ENCODE measurements around the gene LTBP3.
A peak's percentile ranks its signal among the peaks of the same experiment; 100 is the strongest.
"Not testable (repeated sequence)": the region's sequence is repeated elsewhere in the genome, so short reads cannot be mapped to it uniquely, and the experiment has no call there.

Gene LTBP3

DNA sequence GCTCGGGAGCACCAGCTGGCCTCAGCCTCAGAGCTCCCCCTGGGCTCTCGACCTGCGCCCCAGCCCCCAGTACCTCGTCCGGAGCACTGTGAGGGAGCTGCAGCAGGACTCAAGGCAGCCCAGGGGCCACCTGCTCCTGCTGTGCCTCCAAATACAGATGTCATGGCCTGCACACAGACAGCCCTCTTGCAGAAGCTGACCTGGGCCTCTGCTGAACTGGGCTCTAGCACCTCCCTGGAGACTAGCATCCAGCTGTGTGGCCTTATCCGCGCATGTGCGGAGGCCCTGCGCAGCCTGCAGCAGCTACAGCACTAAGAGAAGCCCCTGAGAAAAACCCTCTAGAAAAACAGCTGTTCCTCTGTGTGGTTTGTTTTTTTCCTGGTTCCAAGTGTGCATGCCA, 13.3 kb upstream of the LTBP3 start:
- DNase-seq, result no peak

DNA sequence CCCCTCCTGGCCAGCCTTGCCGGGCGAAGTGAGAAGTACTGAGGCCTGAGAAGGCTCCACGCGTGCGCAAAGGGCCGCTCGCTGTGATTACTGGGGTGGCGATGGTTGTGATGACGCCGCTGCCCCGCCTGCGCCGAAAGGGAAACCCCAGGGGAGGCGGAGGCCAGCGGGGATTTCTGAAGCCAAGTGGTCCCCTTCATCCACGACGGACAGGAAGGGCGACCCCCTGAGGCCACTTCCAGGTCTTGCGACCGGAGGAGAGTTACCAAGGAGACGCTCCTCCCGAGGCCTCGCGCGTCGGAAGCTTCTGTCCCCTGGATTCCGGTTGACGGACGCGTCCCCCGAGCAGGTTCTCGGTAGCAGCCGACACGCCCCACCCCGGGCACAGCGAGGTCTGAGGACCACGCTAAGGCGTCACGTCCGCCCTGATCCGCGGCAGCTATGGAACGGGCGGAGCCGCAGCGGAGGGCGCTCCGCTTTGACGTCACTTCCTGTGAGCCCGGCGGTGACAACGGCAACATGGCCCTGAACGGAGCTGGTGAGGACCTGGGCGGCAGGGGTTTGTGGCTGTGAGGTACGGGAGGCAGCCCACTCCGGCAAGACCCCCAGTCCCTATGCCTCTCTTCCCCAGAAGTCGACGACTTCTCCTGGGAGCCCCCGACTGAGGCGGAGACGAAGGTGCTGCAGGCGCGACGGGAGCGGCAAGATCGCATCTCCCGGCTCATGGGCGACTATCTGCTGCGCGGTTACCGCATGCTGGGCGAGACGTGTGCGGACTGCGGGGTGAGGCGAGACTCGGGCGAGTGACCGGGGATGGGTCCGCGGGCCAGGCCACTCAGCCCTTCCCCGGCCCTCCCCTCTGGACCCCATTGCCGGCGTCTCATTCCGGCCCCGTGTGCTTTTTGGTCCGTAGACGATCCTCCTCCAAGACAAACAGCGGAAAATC, 12.1 kb upstream of the LTBP3 start, which contains the start of gene ZNRD2:
Gene ZNRD2, plus strand, starts transcription at position 505 of the 946 bp plus-strand sequence. Its CDS starts 15 bp downstream, at position 520.
- peak; percentile 97 to 99 for DNase-seq

DNA sequence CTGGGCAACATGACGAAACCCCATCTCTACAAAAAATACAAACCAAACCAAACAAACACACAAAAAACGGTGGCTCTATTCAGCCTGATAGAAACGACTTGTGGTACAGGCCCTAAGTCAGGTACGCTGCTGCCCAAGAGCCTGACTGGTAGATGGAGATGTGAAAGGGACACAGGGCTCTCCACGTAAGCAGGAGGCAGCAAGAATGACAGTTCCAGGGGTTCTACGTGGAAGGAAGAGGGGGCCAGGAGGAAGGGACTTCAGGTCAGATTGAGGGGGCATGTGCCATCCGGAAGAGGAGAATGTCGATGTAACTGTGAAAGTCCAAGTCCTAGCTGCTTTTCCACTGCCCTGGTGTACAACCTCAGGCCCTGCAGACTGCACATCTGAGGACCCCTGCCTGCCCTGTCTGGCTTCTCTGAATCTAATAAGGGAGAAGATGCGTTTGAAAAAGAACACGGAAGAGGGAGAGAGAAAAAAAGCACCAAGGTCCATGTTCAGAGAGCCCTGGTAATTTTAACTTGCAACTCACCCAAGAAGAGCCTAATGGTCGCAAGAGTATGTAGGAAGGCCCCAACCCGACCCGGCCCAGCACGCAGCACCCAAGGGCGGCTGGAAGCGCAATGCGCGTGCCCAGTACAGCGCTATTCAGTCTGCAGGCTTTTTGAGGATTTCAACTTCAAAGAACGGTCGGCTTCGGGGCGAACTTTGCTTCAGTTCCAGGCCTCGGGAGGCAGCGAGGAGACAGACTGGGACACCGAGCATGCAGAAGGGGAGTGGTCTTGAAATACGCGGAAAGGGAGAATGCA, 11.2 kb upstream of the LTBP3 start:
- DNase-seq, result no peak

DNA sequence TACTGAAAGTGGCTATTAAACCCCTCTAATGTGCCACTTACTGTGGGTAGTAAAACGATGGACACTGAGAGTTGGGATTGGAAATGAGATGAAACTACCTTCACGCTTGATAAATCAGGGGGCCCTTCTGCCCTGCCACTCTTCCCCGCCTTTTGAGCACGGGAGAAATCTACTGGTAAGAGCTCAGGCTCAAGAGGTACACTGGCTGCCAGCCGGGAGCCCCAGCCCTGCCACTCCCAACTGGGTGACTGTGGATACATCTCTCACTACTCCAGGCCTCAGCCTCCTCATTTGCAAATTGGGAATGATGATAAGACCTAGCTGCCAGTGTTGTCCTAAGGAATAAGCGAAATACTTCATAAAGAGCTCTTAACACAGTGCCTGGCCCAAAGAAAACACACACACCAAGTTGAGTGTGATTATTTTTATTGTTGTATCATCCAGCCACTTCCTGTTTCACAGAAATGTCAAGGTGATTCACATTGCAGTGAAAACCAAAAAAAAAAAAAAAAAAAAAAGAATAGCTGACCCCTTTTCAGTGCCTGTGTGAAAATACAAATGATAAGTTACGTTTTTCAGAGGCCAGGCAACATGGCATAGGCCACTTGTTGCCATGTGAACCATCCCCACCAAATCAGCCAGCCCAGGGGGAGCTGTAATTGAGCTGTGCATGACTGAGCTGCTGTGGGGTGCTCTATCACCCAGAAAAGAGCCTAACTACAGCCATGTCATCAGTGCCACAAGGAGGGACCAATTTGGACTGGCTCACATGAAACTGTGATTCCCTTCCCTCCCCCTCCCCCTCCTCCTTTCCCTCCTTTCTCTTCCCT, 7.7 kb upstream of the LTBP3 start:
- DNase-seq, result no peak

DNA sequence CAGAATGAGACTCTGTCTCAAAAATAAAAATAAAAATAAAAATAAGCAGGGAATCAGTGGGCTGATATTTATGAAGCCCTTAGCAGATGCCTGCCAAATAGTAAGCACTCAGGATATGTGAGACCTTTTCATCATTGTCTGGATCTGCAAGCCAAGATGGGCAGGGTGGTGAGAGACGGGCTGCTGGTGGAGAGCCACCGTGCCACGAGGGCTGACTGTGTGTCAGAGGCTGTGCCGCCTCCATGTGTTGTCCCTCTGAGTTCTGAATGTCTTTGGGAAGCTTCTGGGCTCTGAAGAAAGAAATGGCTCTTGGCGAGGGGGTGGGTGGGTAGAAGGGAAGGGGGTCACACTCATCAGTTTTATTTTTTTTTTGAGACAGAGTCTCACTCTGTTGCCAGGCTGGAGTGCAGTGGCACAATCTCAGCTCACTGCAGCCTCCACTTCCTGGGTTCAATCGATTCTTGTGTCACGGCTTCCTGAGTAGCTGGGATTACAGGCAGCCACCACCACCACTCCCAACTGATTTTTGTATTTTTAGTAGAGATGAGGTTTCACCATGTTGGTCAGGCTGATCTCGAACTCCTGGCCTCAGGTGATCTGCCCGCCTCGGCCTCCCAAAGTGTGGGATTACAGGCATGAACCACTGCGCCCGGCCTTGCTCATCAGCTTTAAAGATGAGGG, 6.9 kb upstream of the LTBP3 start:
- DNase-seq, result not testable (repeated sequence)

DNA sequence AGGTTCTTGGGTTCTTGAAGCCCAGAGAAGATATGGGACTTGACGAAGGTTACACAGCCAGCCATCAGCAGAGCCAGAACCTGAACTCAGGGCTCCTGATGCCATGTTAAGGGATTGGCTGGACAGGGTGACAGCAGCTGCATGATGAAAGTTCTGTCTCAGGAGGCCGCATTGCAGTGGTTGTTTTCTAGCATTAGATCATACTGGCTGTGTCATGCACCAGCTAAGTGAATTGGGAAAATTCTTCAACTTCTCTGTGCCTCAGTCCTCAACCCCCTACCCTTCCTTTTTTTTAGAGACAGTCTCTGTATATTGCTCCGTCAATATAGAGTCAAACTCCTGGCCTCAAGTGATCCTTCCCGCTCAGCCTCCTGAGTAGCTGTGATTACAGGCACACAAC, 5.4 kb upstream of the LTBP3 start:
- DNase-seq, result no peak

DNA sequence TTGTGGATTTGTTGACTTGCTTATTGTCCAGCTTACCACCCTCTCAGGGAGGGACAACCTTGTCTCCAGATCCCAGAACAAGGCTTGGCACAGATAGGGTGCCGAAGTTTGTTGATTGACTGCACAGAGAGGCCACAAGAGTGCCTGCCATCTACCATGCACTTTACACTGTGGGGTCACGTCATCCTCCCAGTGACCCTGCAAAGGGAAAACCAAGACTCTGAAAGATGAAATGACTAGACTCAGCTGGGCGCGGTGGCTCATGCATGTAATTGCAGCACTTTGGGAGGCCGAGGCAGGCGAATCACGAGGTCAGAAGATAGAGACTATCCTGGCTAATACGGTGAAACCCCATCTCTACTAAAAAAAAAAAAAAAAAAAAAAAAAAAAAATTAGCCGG, 4.6 kb upstream of the LTBP3 start:
- DNase-seq, result no peak

DNA sequence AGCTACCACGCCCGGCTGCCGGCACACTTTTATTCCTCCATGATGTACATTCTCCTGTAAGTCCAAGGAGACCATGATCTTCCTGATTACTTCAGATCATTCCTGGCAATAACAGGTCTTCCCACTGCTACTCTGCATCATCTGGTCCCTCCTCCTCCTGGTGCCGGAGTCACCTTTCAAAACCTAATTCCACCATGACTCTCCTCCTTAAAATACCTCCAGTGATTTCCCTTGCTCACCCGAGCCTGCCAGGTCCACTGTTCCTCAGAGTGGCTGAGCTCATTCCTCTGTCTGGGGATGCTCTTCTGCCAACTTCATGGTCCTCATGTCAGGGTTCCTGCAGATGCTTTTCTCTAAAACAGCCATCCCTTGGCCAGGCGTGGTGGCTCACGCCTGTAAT, 3.9 kb upstream of the LTBP3 start:
- DNase-seq, result no peak

DNA sequence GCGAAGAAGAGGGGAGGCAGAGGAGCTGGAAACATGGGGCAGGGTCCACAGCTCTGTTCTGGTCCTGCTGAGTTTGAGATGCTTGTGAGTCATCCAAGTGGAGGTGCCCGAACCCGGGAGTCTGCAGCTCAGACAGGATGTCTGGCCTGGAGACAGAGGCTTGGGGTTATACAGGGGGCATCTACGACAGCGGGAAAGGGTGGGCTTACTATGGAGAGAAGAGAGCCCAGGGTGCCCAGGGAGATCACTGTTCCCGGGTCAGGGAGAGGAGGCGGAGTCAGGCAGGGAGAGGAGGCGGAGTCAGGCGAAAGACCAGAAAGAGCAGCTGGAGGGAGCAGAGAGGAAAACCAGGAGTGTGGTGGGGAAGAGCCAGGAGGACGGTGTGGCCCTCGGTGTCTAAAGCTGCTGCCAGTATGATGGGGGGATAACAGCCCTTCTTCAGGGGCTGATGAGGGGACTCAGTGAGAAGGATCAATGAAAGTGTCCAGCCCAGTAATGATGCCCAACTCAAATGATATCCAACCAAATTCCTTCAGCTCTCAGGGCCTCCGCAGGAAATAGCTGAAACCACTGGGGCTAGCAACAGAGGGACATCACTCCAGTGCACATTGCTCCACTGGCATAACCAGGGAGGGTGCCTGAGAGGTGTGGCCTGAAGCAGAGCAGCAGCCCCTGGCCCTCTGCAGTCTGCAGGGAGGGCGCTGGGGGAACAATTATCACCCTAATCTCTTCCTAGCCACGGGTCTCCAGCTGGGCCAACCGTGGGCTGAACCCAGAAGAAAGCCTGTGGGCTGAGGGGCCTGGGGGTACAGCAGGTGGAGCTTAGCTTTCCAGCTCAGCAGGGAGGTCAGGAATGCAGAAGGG, 2.6 kb upstream of the LTBP3 start:
- peak; percentile 29 to 48 for DNase-seq

DNA sequence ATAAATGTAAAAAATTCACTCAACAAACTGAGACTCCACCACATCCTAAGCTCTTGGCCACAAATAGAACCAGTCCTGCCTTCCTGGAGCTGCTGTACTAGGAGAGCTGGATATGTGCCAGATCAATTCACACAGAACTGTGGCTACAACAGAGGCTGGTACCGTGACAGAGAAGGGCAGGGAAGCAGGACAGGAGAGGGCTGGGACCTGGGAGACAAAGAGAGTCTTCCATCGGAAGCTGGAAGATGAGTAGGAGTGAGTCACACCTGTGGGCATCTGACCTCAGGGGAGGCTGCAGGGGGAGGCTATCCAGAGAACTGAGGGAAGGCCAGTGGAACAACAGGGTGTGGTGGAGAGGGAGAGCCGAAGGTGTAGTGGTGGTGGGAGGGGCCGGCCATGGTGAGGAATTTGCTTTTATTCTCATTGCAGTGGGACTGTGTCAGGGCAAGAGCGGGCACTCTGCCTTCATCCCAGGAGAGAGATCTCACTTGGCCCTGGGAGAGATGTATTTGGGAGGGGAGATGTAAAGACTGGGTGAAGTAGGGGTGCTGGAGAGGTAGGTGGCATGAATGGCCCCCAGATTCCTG, 1.9 kb upstream of the LTBP3 start:
- peak in 1 of 2 donors; percentile 8 for DNase-seq

DNA sequence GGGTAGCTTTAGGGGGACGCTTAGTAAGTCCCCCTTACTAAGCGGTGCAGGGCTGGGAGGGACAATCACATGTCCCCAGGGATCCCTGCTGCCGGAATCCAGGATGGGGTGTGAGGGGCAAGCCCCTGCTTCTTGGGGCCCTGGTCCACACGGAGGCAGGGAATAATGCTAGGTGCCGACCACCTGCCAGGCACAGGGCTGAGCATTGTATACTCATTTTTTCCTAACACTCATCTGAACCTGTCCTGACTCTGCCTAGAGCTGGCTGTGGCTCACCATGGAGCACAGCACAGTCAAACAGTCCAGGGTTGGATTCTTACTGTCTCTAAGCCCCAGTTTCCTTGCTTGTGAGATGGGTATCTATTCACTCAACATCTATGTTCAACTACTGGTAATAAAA, 1.4 kb upstream of the LTBP3 start:
- DNase-seq, result no peak

DNA sequence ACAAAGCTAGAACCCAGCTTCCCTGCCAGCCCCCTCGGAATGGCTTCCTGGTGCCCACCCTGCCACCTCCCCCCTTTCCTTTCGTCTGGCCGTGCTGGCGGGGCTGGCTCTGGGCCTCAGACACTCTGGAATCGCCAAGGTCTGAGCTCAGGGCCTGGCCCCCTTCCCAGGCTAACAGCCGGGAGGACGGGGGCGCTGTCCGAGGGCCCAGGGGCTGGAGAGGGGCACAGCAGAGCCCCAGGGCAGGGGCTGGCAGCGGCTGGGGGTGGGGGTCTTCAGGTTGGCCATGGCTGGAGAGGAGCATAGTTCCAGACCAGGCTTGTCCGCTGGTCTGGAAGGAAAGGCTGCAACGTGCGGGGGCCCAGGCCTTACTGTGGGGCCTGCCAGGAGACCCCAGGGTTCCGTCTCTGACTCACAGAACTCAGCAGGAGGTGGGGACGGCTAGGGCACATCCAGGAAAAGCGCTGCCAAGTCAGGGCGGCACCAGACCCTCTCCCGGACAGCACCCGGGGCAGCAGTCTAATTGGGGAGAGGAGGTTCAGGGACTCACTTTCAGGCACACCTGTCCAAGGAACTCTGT, 861 bp upstream of the LTBP3 start:
- DNase-seq, result peak; percentile 36 to 71

DNA sequence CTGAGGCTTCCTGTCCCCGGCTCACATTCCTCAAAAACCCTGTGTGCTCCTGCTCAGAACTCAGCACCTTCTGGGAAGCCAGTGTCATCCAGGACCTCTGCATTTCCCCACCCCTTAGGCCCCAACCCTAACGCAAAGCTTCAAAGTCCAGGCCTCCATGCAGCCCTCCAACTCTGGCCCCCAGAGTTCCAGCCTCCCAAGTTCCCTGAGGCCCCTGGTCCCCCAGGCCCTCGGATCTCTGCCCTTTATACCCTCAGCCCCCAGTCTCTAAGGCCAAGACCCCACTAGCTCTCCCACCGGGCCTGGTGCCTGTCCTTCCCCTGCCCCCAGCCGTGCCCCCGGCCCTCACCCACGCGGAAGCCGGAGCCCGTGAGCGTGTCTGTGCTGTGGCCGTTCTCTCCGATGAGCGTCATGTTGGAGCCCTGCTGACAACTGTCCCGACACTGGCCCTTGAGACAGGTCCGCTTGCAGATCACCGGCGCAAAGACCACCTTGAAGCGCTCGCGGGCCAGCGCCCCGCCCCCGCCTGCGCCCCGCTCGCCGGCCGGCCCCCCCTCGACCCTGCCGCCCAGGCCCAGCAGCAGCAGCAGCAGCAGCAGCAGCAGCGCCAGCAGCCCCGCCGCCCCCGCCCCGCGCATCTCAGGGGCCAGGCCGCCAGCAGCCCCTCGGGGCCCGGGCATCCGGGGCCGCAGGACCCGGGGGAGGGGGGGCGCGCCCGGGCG, 718 bp downstream of the LTBP3 start:
- no peak for DNase-seq

DNA sequence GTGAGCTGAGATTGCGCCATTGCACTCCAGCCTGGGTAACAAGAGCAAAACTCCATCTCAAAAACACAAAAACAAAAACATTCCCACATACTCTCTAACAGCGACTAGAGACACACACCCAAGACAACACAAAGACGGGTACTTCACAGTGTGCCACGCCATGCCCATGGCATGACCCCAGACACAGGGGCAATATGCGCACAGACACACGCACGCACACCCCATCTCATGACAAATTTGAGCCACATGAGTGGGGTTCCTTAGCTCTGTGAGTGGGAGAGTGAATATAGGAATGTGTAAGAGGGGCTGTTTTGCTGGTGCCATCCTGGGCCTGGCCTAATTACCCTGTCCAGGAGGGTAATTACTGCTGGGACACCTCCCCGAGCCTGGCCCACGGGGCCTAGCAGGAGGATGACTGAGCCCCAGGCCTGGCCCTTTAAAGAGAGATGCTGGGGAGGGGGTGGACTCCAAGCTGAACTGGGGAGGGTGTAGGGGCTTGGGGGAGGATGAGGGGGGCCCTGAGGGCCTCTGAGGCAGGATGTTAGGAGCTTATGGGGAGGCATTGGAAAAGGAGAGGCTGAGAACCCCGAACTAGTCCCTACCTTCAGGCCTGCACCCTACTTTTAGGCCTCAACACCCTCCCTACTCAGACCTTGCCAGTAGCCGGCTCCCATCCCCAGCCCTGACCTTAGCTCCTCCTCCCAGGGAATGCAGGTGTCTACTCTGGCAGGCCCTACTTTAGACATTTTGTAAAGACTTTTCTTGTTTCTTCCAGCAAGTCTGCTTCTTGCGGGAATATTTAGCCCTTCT, 1.5 kb downstream of the LTBP3 start:
- no peak for DNase-seq

DNA sequence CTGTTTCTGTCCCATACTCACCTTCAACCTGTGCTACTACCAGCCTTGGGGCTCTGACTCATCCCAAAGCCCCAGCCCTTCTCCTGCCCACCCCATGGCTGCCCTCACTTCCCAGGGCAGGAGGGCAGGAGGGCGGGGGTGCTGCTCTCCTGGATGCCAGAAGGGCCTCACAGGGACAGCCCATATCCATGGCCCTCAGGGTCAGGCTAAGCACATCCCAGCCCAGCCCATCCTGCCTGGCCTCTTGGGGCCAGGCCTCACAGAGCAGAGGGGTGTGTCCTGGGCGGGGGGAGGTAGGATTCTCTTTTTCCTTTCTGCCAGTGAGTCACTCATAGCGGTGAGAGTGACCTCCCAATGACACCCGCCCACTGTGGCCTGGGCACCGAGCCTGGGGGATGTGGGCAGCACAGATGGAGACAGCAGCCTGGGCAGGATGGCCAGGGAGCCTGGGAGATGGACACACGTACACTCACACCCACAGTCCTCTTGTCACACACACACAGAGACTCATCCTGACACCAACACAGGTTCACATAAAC, 2.4 kb downstream of the LTBP3 start:
- no peak for DNase-seq

DNA sequence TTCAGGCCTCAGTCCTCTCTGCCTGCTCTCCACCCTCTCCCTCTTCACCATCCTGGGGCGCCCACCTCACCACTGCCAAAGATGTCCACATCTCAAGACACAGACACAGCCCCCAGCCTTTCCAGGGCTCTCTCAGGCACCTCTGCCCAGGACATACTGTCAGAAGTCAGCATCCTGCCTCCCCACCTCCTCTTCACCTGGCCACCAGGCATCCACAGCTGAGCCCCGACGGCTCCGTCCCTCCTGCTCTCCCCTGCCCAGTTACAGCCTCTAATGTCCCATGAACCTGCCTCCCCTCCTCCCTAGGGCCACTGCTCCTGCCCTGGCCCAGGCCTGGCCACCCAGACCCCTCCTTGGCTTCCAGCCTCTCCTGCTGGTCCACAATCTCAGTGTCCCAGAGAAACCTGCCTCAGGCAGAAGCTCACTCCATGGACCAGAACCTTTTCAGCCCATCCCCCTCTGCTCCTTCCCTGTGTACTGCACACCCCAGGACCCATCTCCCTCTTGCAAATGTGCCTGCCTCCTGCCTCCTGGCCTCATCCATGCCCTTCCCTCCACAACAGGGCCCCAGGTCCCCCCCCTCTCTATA, 3.2 kb downstream of the LTBP3 start:
- DNase-seq, result no peak

DNA sequence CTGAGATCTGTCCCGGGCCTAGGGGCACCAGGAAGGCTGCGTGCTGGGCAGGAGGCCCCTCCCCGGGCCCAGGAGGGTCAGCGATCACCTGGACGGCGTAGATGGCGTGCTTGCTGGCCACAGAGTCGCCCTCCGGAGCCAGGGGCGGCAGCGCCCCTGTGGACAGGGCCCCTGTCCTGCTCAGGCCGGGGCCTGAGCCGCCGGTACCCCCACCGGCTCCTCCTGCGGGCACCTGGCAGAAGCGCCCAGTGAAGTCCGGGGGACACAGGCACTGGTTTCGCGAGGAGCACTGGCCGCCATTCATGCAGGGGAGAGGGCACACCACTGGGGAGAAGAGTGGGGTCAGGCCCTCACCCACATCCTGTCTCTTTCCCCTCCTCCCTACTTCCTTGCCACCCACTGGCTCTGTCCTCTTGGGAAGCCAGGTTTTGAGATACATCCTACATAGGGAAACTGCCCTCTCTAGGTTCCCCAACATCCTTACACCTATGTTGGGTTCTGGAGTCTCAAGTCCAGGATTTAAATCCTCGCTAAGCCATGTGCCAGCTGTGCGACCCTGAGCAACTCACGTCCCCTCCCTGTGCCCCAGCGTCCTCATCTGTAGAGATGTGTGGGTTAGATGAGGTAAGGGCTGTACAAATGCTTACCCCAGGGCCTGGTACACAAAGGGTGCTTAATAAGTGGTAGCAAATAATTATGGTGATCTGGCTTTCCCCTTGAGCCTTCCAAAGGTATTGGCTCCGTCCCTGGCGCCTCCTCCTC, 3.9 kb downstream of the LTBP3 start:
- DNase-seq, result no peak
